D721Med (cell line): ENCODE data around the gene GBP2.

Experiments
- DNase-seq: peaks from one replicate; pipeline ENCODE4 v3.0.0; 2011; ENCODE audit warnings: low spot score; ENCODE audit not compliant: insufficient read length
- FAIRE-seq: peaks from 2 replicates; lab custom pipeline; 2011; peaks lifted over from hg19 to GRCh38; lab: Jason Lieb, UNC
- TF ChIP-seq, protein P1 (sequence below): IDR thresholded peaks from 2 replicates; pipeline ENCODE4 v1.5.1; 2012; ENCODE audit warnings: mild to moderate bottlenecking, control low read depth; ENCODE audit not compliant: insufficient read depth; ENCODE audit errors: missing control alignments

GBP2 gene

DNA sequence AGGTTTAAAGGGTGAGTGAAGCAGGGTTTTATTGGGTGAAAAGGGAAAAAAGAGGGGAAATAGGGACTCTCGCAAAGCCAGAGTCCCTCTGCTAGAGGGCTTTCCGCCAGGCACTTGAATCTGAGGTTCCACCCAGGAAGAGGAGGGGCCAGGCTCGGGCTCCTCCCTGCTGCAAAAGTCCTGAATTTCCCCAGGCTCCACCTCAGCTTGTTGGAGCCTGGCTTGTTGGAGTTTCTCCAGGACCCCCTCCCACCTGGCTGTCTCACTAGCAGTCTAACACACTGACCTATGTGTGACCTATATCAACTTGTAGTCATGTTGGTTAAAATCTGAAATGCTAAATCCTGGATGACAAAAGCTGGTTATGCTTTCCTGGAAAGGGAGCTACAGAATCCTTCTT lies 25.5 kb downstream of the GBP2 start:
- TF ChIP-seq, protein P1, sequence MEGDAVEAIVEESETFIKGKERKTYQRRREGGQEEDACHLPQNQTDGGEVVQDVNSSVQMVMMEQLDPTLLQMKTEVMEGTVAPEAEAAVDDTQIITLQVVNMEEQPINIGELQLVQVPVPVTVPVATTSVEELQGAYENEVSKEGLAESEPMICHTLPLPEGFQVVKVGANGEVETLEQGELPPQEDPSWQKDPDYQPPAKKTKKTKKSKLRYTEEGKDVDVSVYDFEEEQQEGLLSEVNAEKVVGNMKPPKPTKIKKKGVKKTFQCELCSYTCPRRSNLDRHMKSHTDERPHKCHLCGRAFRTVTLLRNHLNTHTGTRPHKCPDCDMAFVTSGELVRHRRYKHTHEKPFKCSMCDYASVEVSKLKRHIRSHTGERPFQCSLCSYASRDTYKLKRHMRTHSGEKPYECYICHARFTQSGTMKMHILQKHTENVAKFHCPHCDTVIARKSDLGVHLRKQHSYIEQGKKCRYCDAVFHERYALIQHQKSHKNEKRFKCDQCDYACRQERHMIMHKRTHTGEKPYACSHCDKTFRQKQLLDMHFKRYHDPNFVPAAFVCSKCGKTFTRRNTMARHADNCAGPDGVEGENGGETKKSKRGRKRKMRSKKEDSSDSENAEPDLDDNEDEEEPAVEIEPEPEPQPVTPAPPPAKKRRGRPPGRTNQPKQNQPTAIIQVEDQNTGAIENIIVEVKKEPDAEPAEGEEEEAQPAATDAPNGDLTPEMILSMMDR = no peak
- no peak for FAIRE-seq
- DNase-seq = no peak

GRCh38 chr1:89098857-89099256 lies 27.1 kb downstream of the GBP2 start:
- TF ChIP-seq, protein P1 = no peak
- DNase-seq = no peak
- FAIRE-seq = no peak

DNA sequence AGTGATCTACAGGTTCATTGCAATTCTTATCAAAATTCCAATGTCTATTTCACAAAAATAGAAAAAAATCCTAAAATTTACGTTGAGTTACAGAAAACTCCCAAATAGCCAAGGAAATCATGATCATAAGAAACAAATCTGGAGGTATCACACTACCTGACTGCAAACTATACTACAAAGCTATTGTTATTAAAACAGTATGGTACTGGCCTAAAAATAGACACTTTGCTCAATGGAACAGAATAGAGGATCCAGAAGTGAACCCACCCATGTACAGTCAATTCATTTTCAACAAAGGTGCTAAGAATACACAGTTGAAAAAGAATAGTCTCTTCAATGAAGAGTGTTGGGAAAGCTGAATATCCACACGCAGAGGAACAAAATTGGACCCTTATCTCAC lies 30.2 kb downstream of the GBP2 start:
- no peak for DNase-seq
- FAIRE-seq = no peak
- TF ChIP-seq, protein P1 = no peak

- DNase-seq (no peak), FAIRE-seq (no peak)
- TF ChIP-seq, protein P1 = no peak
Measured at GRCh38 chr1:89089962-89090361, 36.0 kb downstream of the GBP2 start.

GRCh38 chr1:89088572-89088971 lies 37.3 kb downstream of the GBP2 start:
- TF ChIP-seq, protein P1 = no peak
- FAIRE-seq (no peak), DNase-seq (no peak)

GRCh38 chr1:89087241-89087640 lies 38.7 kb downstream of the GBP2 start:
- FAIRE-seq (no peak), DNase-seq (no peak)
- TF ChIP-seq, protein P1 = no peak

DNA sequence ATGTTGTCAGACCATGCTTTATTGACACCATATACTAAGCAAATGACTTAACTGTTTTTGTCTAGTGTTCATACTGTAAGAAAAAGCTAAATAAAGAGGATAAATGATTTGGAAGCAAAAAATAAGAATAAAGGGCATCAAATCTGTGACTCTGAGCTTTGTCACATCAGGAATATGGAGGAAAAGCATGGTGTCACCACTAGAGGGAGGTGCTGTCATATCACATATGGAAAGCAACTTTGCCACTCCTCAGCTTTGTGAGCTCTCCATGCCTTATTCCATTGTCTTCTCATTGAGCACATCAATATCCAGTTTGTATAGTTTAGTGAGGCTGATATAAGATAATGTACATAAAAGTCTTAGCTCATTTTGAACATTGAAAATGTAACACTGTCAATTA lies 40.1 kb downstream of the GBP2 start:
- no peak for DNase-seq
- TF ChIP-seq, protein P1 = no peak
- no peak for FAIRE-seq
